ENCODE data around the gene GPRC5B.

- no peak for TF ChIP-seq CTCF (conservative IDR thresholded peaks at IDR 0.05 in 1 of 2, IDR thresholded peaks at IDR 0.05 in 1 of 2; ENCODE audit: low read depth in 1 of 2, low read length in 2 of 2)
- no peak for TF ChIP-seq EZH2 (IDR thresholded peaks at IDR 0.05; ENCODE audit: low read length, missing control alignments)
These were observed 44.0 kb downstream of the GPRC5B start for GRCh38 chr16:19840524-19841110.
